Naive thymus-derived CD4-positive, alpha-beta T cell (primary cell): Measurements from ENCODE around the gene WSCD1. TPM values are rescaled to one million over a fixed set of nuclear protein-coding genes. Genes with fewer than 3 reads are reported as not detected.

Experiments
- ATAC-seq: fragments of 150-1000 bp; cut with Tn5 transposase; 2 replicates; pipeline ENCODE4 v1.10.0; 2021; ENCODE audit warnings: mild to moderate bottlenecking, moderate library complexity
- CTCF ChIA-PET: fragments of 350-600 bp; sonication (Branson Sonifier 250); formaldehyde crosslinking; loops from one replicate; lab custom pipeline; 2021; ENCODE audit warnings: antibody characterized with exemption; lab: Charles Lee
- POLR2A ChIA-PET: fragments of 350-600 bp; sonication (Branson Sonifier 250); formaldehyde crosslinking; loops from one replicate; lab custom pipeline; 2021; ENCODE audit warnings: antibody characterized with exemption, inconsistent platforms; lab: Charles Lee
- DNase-seq, 9 donors: peaks; one replicate each; pipeline versions ENCODE4 v3.0.0 to v3.0.0-alpha.2; 2020 to 2022; ENCODE audit warnings: mixed read lengths in 1 of 9
- H3K27ac ChIP-seq: one replicate; pipeline ENCODE4 v1.7.0; 2013; ENCODE audit warnings: mild to moderate bottlenecking, low read depth, low read length, moderate library complexity
- H3K27me3 ChIP-seq, 2 donors: one replicate each; pipeline ENCODE4 v1.7.0; 2013; ENCODE audit warnings: low read length in 2 of 2, mild to moderate bottlenecking in 2 of 2, moderate library complexity in 2 of 2; ENCODE audit not compliant: control insufficient read depth in 2 of 2, insufficient read depth in 2 of 2
- H3K36me3 ChIP-seq, 3 experiments: 1 replicate in 2 of 3; 2 replicates in 1 of 3; pipeline ENCODE4 v1.7.0; 2013; ENCODE audit warnings: low read length in 3 of 3, mild to moderate bottlenecking in 3 of 3, moderate library complexity in 1 of 3; ENCODE audit not compliant: insufficient read depth in 3 of 3, control insufficient read depth in 2 of 3
- H3K4me1 ChIP-seq, 2 donors: one replicate each; pipeline ENCODE4 v1.7.0; 2013; ENCODE audit warnings: low read length in 2 of 2, mild to moderate bottlenecking in 2 of 2, moderate library complexity in 1 of 2; ENCODE audit not compliant: control insufficient read depth in 2 of 2, insufficient read depth in 2 of 2
- H3K4me3 ChIP-seq: 2 replicates; pipeline ENCODE4 v1.7.0; 2013; ENCODE audit warnings: mild to moderate bottlenecking, low read length
- H3K9me3 ChIP-seq, 3 experiments: 1 replicate in 2 of 3; 2 replicates in 1 of 3; pipeline ENCODE4 v1.7.0; 2013; ENCODE audit warnings: low read length in 3 of 3; ENCODE audit not compliant: control insufficient read depth in 2 of 3
- H3K27ac Mint-ChIP-seq, 9 donors: one replicate each; pipeline ENCODE4 v1.8.0; 2020 to 2022; ENCODE audit warnings: mixed read lengths in 9 of 9, mild to moderate bottlenecking in 8 of 9, moderate library complexity in 5 of 9, inconsistent platforms in 2 of 9
- H3K27me3 Mint-ChIP-seq, 5 donors: one replicate each; pipeline ENCODE4 v1.8.0; 2021 to 2022; ENCODE audit warnings: mixed read lengths in 5 of 5, mild to moderate bottlenecking in 1 of 5
- H3K36me3 Mint-ChIP-seq, 5 donors: one replicate each; pipeline ENCODE4 v1.8.0; 2020 to 2022; ENCODE audit warnings: mixed read lengths in 5 of 5, mild to moderate bottlenecking in 3 of 5, inconsistent platforms in 1 of 5
- H3K4me1 Mint-ChIP-seq, 7 donors: one replicate each; pipeline ENCODE4 v1.8.0; 2020 to 2022; ENCODE audit warnings: mixed read lengths in 7 of 7, mild to moderate bottlenecking in 3 of 7, inconsistent platforms in 1 of 7
- H3K4me3 Mint-ChIP-seq, 10 donors: one replicate each; pipeline ENCODE4 v1.8.0; 2020 to 2022; ENCODE audit warnings: mild to moderate bottlenecking in 10 of 10, mixed read lengths in 10 of 10, moderate library complexity in 6 of 10, inconsistent platforms in 2 of 10
- H3K9me3 Mint-ChIP-seq, 11 donors: one replicate each; pipeline ENCODE4 v1.8.0; 2020 to 2022; ENCODE audit warnings: mixed read lengths in 11 of 11, mild to moderate bottlenecking in 4 of 11, inconsistent platforms in 1 of 11, moderate library complexity in 1 of 11
- intact Hi-C, 2 donors: fragments of 100-400 bp; cut with micrococcal nuclease; formaldehyde crosslinking; loops; one replicate each; pipeline ENCODE4 v1.15.1; 2023
- polyA plus RNA-seq, 2 donors: library from polyadenylated mRNA; unstranded; fragments of 300-500 nt; fragmentation: Illumina TruSeq; gene quantifications; one replicate each; pipeline ENCODE4 v1.2.3, GENCODE V29; 2021
- total RNA-seq, 6 experiments: library from RNA in 5 of 6; stranded (reverse) in 5 of 6; gene quantifications; 1 replicate in 5 of 6; 2 replicates in 1 of 6; pipeline ENCODE4 v1.2.3 and lab custom pipeline; 2021 to 2026

WSCD1 gene
- total RNA-seq = under 1 TPM; 0.13 to 0.73 (median 0.27) TPM
- not detected for polyA plus RNA-seq
- not detected for total RNA-seq (lab: John Stamatoyannopoulos, UW)

DNA sequence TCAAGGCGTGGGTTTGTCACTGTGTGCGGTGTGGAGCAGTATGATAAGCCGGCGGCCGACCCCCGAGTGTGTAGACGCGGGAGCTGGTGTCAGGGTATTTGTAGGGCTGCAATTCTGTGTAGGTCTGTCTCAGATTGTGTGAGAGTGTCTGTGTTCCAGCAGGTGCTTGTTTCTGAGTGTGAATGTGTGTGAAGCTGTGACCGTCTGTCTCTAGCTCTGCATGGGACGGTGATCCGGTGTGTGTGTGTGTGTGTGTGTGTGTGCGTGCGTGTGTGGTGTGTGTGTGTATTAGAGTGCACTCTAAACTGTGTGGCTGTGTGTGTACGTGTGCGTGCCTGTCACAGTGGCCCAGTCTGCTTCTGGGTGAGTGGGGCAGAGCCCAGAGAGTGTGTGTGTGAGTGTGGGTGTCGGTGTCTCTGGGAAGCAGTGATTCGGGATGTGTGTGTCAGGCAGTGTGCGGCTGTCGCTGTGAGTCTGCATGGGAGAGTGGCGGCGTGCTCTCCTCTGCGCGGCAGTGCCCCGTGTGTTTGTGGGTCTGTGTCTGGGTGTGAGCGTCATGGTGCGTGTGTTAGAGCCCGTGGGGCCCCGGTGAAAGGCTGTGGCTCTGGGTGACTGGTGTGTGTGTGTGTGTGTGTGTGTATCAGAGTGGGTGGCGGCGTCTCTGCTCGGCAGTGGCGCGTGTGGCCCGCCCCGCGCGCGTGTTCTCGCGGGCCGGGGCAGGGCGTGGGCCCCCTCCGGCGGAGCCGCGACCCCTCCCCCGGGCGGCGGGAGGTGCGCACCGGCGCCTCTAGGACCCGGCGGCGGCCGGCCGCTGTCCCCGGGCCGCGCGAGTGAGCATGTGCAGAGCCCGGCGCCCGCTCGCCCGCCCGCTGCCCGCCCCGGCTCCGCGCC, at the start of gene WSCD1:
TSS of gene WSCD1 (plus strand) at position 841 of the 891 bp plus-strand sequence. CDS start 10,280 bp downstream, outside the sequence.
- CTCF ChIA-PET = interaction anchor here (1.4 kb wide), 1 partner anchor 10 kb away, joined by 4 read pairs; no protein-coding TSS in a partner anchor
- H3K27ac ChIP-seq = no peak within 1 kb of the TSS
- ATAC-seq = peak; percentile 33
- peaks cover 0 to 5% (median 0%) of the 10 kb centered on the region in 5 donors for H3K36me3 Mint-ChIP-seq
- peaks cover 0 to 11% of the 10 kb centered on the region in 2 donors for H3K4me1 ChIP-seq
- DNase-seq = peak in 3 of 9 donors; percentile 9 to 21 (median 16)
- H3K4me3 Mint-ChIP-seq = peak within 1 kb of the TSS; percentile 59 to 95 (median 84)
- peak within 1 kb of the TSS in 3 of 9 donors; percentile 36 to 74 (median 63) for H3K27ac Mint-ChIP-seq
- H3K27me3 Mint-ChIP-seq = peaks cover 39 to 70% (median 57%) of the 10 kb centered on the region in 5 donors
- POLR2A ChIA-PET = no interaction called here
- H3K27me3 ChIP-seq = no peaks in the 10 kb centered on the region
- peaks cover 0 to 3% (median 0%) of the 10 kb centered on the region in 11 donors for H3K9me3 Mint-ChIP-seq
- intact Hi-C loops = no loop called here
- H3K36me3 ChIP-seq = no peaks in the 10 kb centered on the region
- H3K4me1 Mint-ChIP-seq = peaks cover 8 to 22% (median 18%) of the 10 kb centered on the region in 7 donors
- peak within 1 kb of the TSS; percentile 33 for H3K4me3 ChIP-seq
- H3K9me3 ChIP-seq = no peaks in the 10 kb centered on the region

DNA sequence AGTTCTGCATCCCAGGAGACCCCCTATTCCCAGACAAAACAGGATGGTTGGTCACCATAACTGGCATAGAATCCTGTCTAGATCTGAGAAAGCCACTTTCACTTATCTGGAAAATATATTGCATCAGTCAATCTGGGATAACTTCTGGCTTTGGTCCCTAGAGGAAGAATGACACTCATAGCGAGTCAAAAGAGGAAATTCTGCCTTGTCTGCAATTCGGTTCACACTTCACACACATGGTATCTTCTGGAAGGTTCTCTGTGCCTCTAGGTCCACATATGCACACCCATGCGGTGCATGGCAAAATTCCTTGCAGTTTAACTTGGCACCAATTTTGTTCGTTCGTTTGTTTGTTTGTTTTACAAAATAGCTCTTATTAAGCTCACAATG, 49.2 kb upstream of the WSCD1 start:
- POLR2A ChIA-PET = no interaction called here
- intact Hi-C loops = no loop called here
- Mint-ChIP-seq H3K36me3 (no peaks in the 10 kb centered on the region), H3K27me3 (peaks cover 2 to 55% (median 20%) of the 10 kb centered on the region in 5 donors), H3K4me1 (no peaks in the 10 kb centered on the region), H3K4me3 (no peak overlapping the region), H3K9me3 (peaks cover 0 to 3% (median 0%) of the 10 kb centered on the region in 11 donors), H3K27ac (no peak overlapping the region)
- Histone ChIP-seq H3K36me3 (no peaks in the 10 kb centered on the region), H3K4me1 (no peaks in the 10 kb centered on the region), H3K27ac (no peak overlapping the region), H3K27me3 (no peaks in the 10 kb centered on the region), H3K9me3 (no peaks in the 10 kb centered on the region), H3K4me3 (no peak overlapping the region)
- CTCF ChIA-PET = no interaction called here
- DNase-seq (no peak), ATAC-seq (no peak)

DNA sequence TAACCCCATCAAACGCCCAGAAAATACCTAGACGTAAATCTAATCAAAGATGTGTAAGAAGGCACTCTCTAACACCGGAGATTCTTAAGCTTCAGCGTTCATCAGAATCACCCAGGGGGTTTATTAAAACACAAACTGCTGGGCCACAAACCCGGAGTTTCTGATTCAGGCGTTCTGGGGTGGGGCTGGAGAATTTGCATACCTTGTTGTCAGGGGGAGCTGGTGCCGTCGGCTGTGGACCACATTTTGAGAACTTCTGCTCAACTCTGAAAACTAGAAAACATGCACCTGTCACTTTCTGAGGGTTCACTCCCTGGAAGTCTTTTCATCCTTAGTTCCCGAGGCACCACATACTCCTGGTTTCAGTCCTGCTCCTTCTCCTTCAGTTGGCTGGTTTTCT, 48.6 kb upstream of the WSCD1 start:
- H3K27me3 Mint-ChIP-seq = peaks cover 2 to 55% (median 20%) of the 10 kb centered on the region in 5 donors
- ATAC-seq = no peak
- Histone ChIP-seq H3K27ac (no peak overlapping the region), H3K9me3 (no peaks in the 10 kb centered on the region), H3K27me3 (no peaks in the 10 kb centered on the region), H3K36me3 (no peaks in the 10 kb centered on the region), H3K4me1 (no peaks in the 10 kb centered on the region), H3K4me3 (no peak overlapping the region)
- POLR2A ChIA-PET = no interaction called here
- no peaks in the 10 kb centered on the region for H3K4me1 Mint-ChIP-seq
- H3K4me3 Mint-ChIP-seq = no peak overlapping the region
- no peak for DNase-seq
- H3K27ac Mint-ChIP-seq = peak overlapping the region in 1 of 9 donors; percentile 81
- peaks cover 0 to 3% (median 0%) of the 10 kb centered on the region in 11 donors for H3K9me3 Mint-ChIP-seq
- CTCF ChIA-PET = no interaction called here
- intact Hi-C loops = no loop called here
- H3K36me3 Mint-ChIP-seq = no peaks in the 10 kb centered on the region

DNA sequence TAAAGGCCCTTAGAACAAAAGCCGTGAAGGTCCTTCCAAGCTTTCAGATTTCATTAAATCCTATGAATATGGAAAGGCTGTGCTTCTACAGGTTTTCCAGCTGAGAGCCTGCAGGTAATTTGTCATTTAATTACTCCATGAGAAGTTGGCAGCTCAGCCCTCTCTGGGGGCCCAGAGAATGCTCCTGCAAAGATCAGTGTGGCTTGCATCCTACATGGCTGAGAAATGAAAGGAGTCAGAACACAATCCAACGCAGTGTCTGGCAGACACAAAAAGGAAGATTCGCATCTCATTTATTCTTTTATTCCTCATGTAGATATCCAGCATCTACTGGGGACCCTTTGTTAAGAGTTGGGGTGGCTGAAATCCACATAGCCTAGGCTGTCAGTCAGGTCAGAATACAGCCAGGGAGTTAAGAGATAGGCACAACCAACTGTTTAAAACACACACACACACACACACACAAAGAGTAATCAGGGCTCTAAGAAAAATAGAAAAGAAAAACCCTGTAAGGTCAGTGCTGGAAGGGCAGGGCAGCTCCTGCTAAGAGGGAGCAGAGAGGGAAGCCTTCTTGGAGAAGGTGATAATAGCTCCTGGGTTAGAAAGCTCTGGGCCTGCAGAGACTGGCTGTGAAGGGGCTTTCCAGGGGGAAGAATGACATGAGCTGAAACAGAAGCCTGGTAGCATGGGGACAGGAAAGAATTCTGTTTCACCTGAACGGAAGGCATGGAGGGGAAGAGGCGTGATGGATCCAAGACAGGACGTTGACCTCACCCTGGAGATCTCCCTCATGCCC, 46.9 kb upstream of the WSCD1 start:
- no peak overlapping the region for H3K4me3 ChIP-seq
- DNase-seq (no peak), ATAC-seq (no peak)
- ChIA-PET CTCF (no interaction called here), POLR2A (no interaction called here)
- no peaks in the 10 kb centered on the region for H3K36me3 ChIP-seq
- H3K27ac ChIP-seq = no peak overlapping the region
- Mint-ChIP-seq H3K4me3 (no peak overlapping the region), H3K27me3 (peaks cover 7 to 50% (median 18%) of the 10 kb centered on the region in 5 donors), H3K4me1 (no peaks in the 10 kb centered on the region), H3K9me3 (peaks cover 0 to 2% (median 0%) of the 10 kb centered on the region in 11 donors), H3K27ac (no peak overlapping the region), H3K36me3 (no peaks in the 10 kb centered on the region)
- no peaks in the 10 kb centered on the region for H3K9me3 ChIP-seq
- intact Hi-C loops = no loop called here
- H3K4me1 ChIP-seq = no peaks in the 10 kb centered on the region
- no peaks in the 10 kb centered on the region for H3K27me3 ChIP-seq

DNA sequence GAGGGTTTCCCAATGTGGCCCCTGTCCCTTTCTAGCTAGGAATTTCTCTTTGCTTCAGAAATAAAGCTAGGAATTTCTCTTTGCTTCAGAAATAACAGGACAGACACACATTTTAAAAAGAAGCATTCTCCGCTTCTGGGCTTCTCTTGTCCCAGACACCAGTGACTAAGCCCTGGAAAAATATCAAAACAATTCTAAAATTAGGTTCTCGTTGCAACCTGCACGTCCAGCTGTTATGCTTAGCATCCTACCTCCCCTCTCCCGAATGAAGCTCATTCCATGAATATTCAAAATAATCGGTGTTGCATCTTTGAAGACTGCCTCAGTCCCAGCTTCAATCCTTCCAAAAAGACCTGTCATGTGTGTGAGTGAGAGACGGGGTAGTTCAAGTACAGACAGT, 45.6 kb upstream of the WSCD1 start:
- peaks cover 14 to 47% (median 15%) of the 10 kb centered on the region in 5 donors for H3K27me3 Mint-ChIP-seq
- H3K9me3 Mint-ChIP-seq = no peaks in the 10 kb centered on the region
- ATAC-seq (no peak), DNase-seq (no peak)
- no peak overlapping the region for H3K27ac ChIP-seq
- intact Hi-C loops = no loop called here
- no peaks in the 10 kb centered on the region for H3K36me3 Mint-ChIP-seq
- H3K36me3 ChIP-seq = no peaks in the 10 kb centered on the region
- no peaks in the 10 kb centered on the region for H3K4me1 ChIP-seq
- H3K4me3 Mint-ChIP-seq = no peak overlapping the region
- no peaks in the 10 kb centered on the region for H3K4me1 Mint-ChIP-seq
- H3K27me3 ChIP-seq = no peaks in the 10 kb centered on the region
- no peaks in the 10 kb centered on the region for H3K9me3 ChIP-seq
- POLR2A ChIA-PET = no interaction called here
- H3K4me3 ChIP-seq = no peak overlapping the region
- no peak overlapping the region for H3K27ac Mint-ChIP-seq
- CTCF ChIA-PET = no interaction called here

DNA sequence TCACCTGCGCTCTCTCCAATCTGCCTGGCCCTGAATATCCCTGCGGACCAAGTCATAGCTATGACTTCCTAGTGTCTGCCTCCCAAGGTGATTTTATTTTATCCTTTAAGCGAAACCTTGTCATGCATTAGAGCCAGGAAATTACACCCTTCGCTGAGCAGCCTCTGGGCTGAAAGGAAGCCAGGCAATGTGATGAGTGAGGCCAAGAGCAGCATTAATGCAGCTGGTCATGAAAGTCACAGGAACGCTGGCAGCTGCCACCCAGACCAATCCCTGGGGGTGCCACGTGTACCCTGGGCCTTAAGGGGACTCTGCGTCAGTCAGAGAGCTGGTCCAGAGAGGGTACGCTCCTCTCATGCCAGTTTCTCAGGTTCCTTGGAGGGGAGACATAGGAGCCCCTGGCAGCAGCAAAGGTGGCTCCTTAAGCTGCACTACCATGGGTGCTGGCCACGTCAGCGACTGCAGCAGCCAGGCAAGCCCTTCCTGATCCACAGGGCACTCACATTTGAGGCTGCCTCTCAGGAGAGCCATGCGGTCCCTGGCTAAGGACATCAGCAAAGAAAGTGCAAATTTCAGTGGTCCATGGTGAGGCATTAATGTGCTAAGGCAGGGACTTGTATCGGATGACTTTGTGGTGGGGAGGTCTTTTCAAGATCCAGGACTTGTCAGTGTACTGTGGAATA, 42.7 kb upstream of the WSCD1 start:
- no peak for ATAC-seq
- Histone ChIP-seq H3K4me1 (no peaks in the 10 kb centered on the region), H3K36me3 (no peaks in the 10 kb centered on the region), H3K27me3 (peaks cover 0 to 3% of the 10 kb centered on the region in 2 donors), H3K27ac (no peak overlapping the region), H3K9me3 (no peaks in the 10 kb centered on the region), H3K4me3 (no peak overlapping the region)
- Mint-ChIP-seq H3K4me3 (no peak overlapping the region), H3K27ac (no peak overlapping the region), H3K36me3 (no peaks in the 10 kb centered on the region), H3K4me1 (no peaks in the 10 kb centered on the region), H3K9me3 (no peaks in the 10 kb centered on the region), H3K27me3 (peaks cover 0 to 33% (median 15%) of the 10 kb centered on the region in 5 donors)
- ChIA-PET POLR2A (no interaction called here), CTCF (no interaction called here)
- no peak for DNase-seq
- intact Hi-C loops = no loop called here
